CD8-positive, alpha-beta memory T cell (primary cell): ENCODE data around the gene DYSF. TPM values are rescaled to one million over a fixed set of nuclear protein-coding genes. Genes with fewer than 3 reads are reported as not detected.
A peak's percentile ranks its signal among the peaks of the same experiment; 100 is the strongest.

Experiments
- CTCF ChIA-PET: fragments of 350-600 bp; sonication (Branson Sonifier 250); formaldehyde crosslinking; loops from one replicate; lab custom pipeline; 2021; ENCODE audit warnings: antibody characterized with exemption; lab: Charles Lee
- POLR2A ChIA-PET: fragments of 350-600 bp; sonication (Branson Sonifier 250); formaldehyde crosslinking; loops from one replicate; lab custom pipeline; 2021; ENCODE audit warnings: antibody characterized with exemption; lab: Charles Lee
- DNase-seq, 5 donors: peaks; one replicate each; pipeline versions ENCODE4 v3.0.0 to v3.0.0-alpha.2; 2020 to 2022; ENCODE audit warnings: mixed read lengths in 1 of 5
- H3K27ac ChIP-seq: one replicate; pipeline ENCODE4 v1.7.0; 2013; ENCODE audit warnings: low read depth, mild to moderate bottlenecking, low read length, moderate library complexity
- H3K27me3 ChIP-seq: 2 replicates; pipeline ENCODE4 v1.7.0; 2013; ENCODE audit warnings: low read length, mild to moderate bottlenecking; ENCODE audit not compliant: insufficient read depth, poor library complexity, severe bottlenecking
- H3K36me3 ChIP-seq: 2 replicates; pipeline ENCODE4 v1.7.0; 2013; ENCODE audit warnings: mild to moderate bottlenecking, low read length, moderate library complexity; ENCODE audit not compliant: insufficient read depth
- H3K4me1 ChIP-seq: 2 replicates; pipeline ENCODE4 v1.7.0; 2013; ENCODE audit warnings: mild to moderate bottlenecking, low read length, moderate library complexity; ENCODE audit not compliant: insufficient read depth
- H3K4me3 ChIP-seq: 2 replicates; pipeline ENCODE4 v1.7.0; 2013; ENCODE audit warnings: mild to moderate bottlenecking, low read length
- H3K9me3 ChIP-seq: 2 replicates; pipeline ENCODE4 v1.7.0; 2013; ENCODE audit warnings: mild to moderate bottlenecking, low read length
- H3K27ac Mint-ChIP-seq, 8 donors: one replicate each; pipeline ENCODE4 v1.8.0; 2020 to 2021; ENCODE audit warnings: mixed read lengths in 8 of 8, mild to moderate bottlenecking in 6 of 8, inconsistent platforms in 3 of 8, moderate library complexity in 3 of 8
- H3K27me3 Mint-ChIP-seq, 2 donors: one replicate each; pipeline ENCODE4 v1.8.0; 2020 to 2021; ENCODE audit warnings: mixed read lengths in 2 of 2, mild to moderate bottlenecking in 1 of 2, moderate library complexity in 1 of 2
- H3K36me3 Mint-ChIP-seq, 3 donors: one replicate each; pipeline ENCODE4 v1.8.0; 2020 to 2021; ENCODE audit warnings: mixed read lengths in 3 of 3, inconsistent platforms in 1 of 3, mild to moderate bottlenecking in 1 of 3
- H3K4me1 Mint-ChIP-seq, 3 donors: one replicate each; pipeline ENCODE4 v1.8.0; 2020 to 2021; ENCODE audit warnings: mixed read lengths in 3 of 3, inconsistent platforms in 1 of 3, mild to moderate bottlenecking in 1 of 3
- H3K4me3 Mint-ChIP-seq, 7 donors: one replicate each; pipeline ENCODE4 v1.8.0; 2020 to 2021; ENCODE audit warnings: mixed read lengths in 7 of 7, mild to moderate bottlenecking in 6 of 7, moderate library complexity in 4 of 7, inconsistent platforms in 2 of 7
- H3K9me3 Mint-ChIP-seq, 5 donors: one replicate each; pipeline ENCODE4 v1.8.0; 2020 to 2022; ENCODE audit warnings: mixed read lengths in 5 of 5, mild to moderate bottlenecking in 3 of 5, moderate library complexity in 2 of 5, inconsistent platforms in 1 of 5
- polyA plus RNA-seq: library from polyadenylated mRNA; unstranded; fragments of 300-500 nt; fragmentation: Illumina TruSeq; gene quantifications from one replicate; pipeline ENCODE4 v1.2.3, GENCODE V29; 2021
- total RNA-seq, 2 experiments: library from RNA; stranded (reverse); gene quantifications; one replicate each; pipeline ENCODE4 v1.2.3, GENCODE V29; 2021

The DYSF gene
- total and polyA plus RNA-seq, 3 experiments from 2014 or later, result 3.6 to 4.8 (median 3.9) TPM

GRCh38 chr2:71567625-71568024, 114.3 kb downstream of the DYSF start:
- CTCF ChIA-PET, result no interaction called here
- H3K27me3 Mint-ChIP-seq, result no peaks in the 10 kb centered on the region
- no peaks in the 10 kb centered on the region for H3K4me1 ChIP-seq
- no peak overlapping the region for H3K4me3 Mint-ChIP-seq
- no peak overlapping the region for H3K4me3 ChIP-seq
- no peaks in the 10 kb centered on the region for H3K27me3 ChIP-seq
- no peaks in the 10 kb centered on the region for H3K9me3 ChIP-seq
- no peak overlapping the region for H3K27ac Mint-ChIP-seq
- POLR2A ChIA-PET, result no interaction called here
- H3K27ac ChIP-seq, result no peak overlapping the region
- peaks cover 0 to 9% (median 0%) of the 10 kb centered on the region in 3 donors for H3K36me3 Mint-ChIP-seq
- DNase-seq, result no peak
- H3K36me3 ChIP-seq, result no peaks in the 10 kb centered on the region
- H3K4me1 Mint-ChIP-seq, result no peaks in the 10 kb centered on the region
- no peaks in the 10 kb centered on the region for H3K9me3 Mint-ChIP-seq

GRCh38 chr2:71568103-71568502, 114.7 kb downstream of the DYSF start:
- DNase-seq, result no peak
- ChIA-PET CTCF (no interaction called here), POLR2A (no interaction called here)
- no peak overlapping the region for H3K4me3 ChIP-seq
- Mint-ChIP-seq H3K36me3 (peaks cover 0 to 9% (median 0%) of the 10 kb centered on the region in 3 donors), H3K4me1 (no peaks in the 10 kb centered on the region), H3K9me3 (no peaks in the 10 kb centered on the region), H3K27me3 (no peaks in the 10 kb centered on the region), H3K27ac (no peak overlapping the region), H3K4me3 (no peak overlapping the region)
- no peak overlapping the region for H3K27ac ChIP-seq
- H3K9me3 ChIP-seq, result no peaks in the 10 kb centered on the region
- no peaks in the 10 kb centered on the region for H3K36me3 ChIP-seq
- no peaks in the 10 kb centered on the region for H3K27me3 ChIP-seq
- H3K4me1 ChIP-seq, result no peaks in the 10 kb centered on the region

- ChIA-PET POLR2A (no interaction called here), CTCF (no interaction called here)
- Mint-ChIP-seq H3K36me3 (peaks cover 0 to 9% (median 0%) of the 10 kb centered on the region in 3 donors), H3K4me3 (no peak overlapping the region), H3K27me3 (peaks cover under 1 to 3% of the 10 kb centered on the region in 2 donors), H3K9me3 (no peaks in the 10 kb centered on the region), H3K4me1 (no peaks in the 10 kb centered on the region), H3K27ac (no peak overlapping the region)
- no peaks in the 10 kb centered on the region for H3K9me3 ChIP-seq
- H3K4me3 ChIP-seq, result no peak overlapping the region
- no peaks in the 10 kb centered on the region for H3K4me1 ChIP-seq
- no peaks in the 10 kb centered on the region for H3K27me3 ChIP-seq
- H3K27ac ChIP-seq, result no peak overlapping the region
- no peaks in the 10 kb centered on the region for H3K36me3 ChIP-seq
- no peak for DNase-seq
Measured at GRCh38 chr2:71570511-71570910, 117.2 kb downstream of the DYSF start.

- Mint-ChIP-seq H3K27ac (no peak overlapping the region), H3K9me3 (no peaks in the 10 kb centered on the region), H3K36me3 (peaks cover 0 to 9% (median 0%) of the 10 kb centered on the region in 3 donors), H3K27me3 (peaks cover 2 to 3% of the 10 kb centered on the region in 2 donors), H3K4me3 (no peak overlapping the region), H3K4me1 (no peaks in the 10 kb centered on the region)
- ChIA-PET CTCF (no interaction called here), POLR2A (no interaction called here)
- H3K9me3 ChIP-seq, result no peaks in the 10 kb centered on the region
- no peak overlapping the region for H3K4me3 ChIP-seq
- DNase-seq, result no peak
- no peaks in the 10 kb centered on the region for H3K27me3 ChIP-seq
- H3K27ac ChIP-seq, result no peak overlapping the region
- no peaks in the 10 kb centered on the region for H3K4me1 ChIP-seq
- H3K36me3 ChIP-seq, result no peaks in the 10 kb centered on the region
Measured at GRCh38 chr2:71570951-71571460, 117.6 kb downstream of the DYSF start.

- peaks cover 2 to 3% of the 10 kb centered on the region in 2 donors for H3K27me3 Mint-ChIP-seq
- Histone ChIP-seq H3K36me3 (no peaks in the 10 kb centered on the region), H3K4me3 (no peak overlapping the region), H3K9me3 (no peaks in the 10 kb centered on the region), H3K27me3 (no peaks in the 10 kb centered on the region), H3K4me1 (no peaks in the 10 kb centered on the region), H3K27ac (no peak overlapping the region)
- H3K4me1 Mint-ChIP-seq, result no peaks in the 10 kb centered on the region
- no peaks in the 10 kb centered on the region for H3K9me3 Mint-ChIP-seq
- peaks cover 0 to 9% (median 0%) of the 10 kb centered on the region in 3 donors for H3K36me3 Mint-ChIP-seq
- CTCF ChIA-PET, result no interaction called here
- H3K27ac Mint-ChIP-seq, result no peak overlapping the region
- no peak for DNase-seq
- POLR2A ChIA-PET, result no interaction called here
- no peak overlapping the region for H3K4me3 Mint-ChIP-seq
Measured at GRCh38 chr2:71571945-71572344, 118.6 kb downstream of the DYSF start.

- peaks cover 3 to 4% of the 10 kb centered on the region in 2 donors for H3K27me3 Mint-ChIP-seq
- ChIA-PET CTCF (no interaction called here), POLR2A (no interaction called here)
- Histone ChIP-seq H3K27ac (no peak overlapping the region), H3K4me3 (no peak overlapping the region), H3K9me3 (no peaks in the 10 kb centered on the region), H3K27me3 (no peaks in the 10 kb centered on the region), H3K36me3 (no peaks in the 10 kb centered on the region), H3K4me1 (no peaks in the 10 kb centered on the region)
- no peak overlapping the region for H3K27ac Mint-ChIP-seq
- H3K4me1 Mint-ChIP-seq, result no peaks in the 10 kb centered on the region
- no peak for DNase-seq
- H3K4me3 Mint-ChIP-seq, result no peak overlapping the region
- no peaks in the 10 kb centered on the region for H3K9me3 Mint-ChIP-seq
- peaks cover 0 to 1% (median 0%) of the 10 kb centered on the region in 3 donors for H3K36me3 Mint-ChIP-seq
Measured at GRCh38 chr2:71575966-71576365, 122.6 kb downstream of the DYSF start.

GRCh38 chr2:71576541-71576940, 123.2 kb downstream of the DYSF start:
- Mint-ChIP-seq H3K36me3 (peaks cover 0 to 1% (median 0%) of the 10 kb centered on the region in 3 donors), H3K4me3 (no peak overlapping the region), H3K27me3 (peaks cover 3 to 4% of the 10 kb centered on the region in 2 donors), H3K9me3 (no peaks in the 10 kb centered on the region), H3K4me1 (no peaks in the 10 kb centered on the region), H3K27ac (no peak overlapping the region)
- no peaks in the 10 kb centered on the region for H3K36me3 ChIP-seq
- no peak overlapping the region for H3K27ac ChIP-seq
- no peaks in the 10 kb centered on the region for H3K9me3 ChIP-seq
- CTCF ChIA-PET, result no interaction called here
- no peak for DNase-seq
- H3K4me3 ChIP-seq, result no peak overlapping the region
- POLR2A ChIA-PET, result no interaction called here
- H3K27me3 ChIP-seq, result no peaks in the 10 kb centered on the region
- H3K4me1 ChIP-seq, result no peaks in the 10 kb centered on the region

- no peaks in the 10 kb centered on the region for H3K36me3 ChIP-seq
- Mint-ChIP-seq H3K27ac (peak overlapping the region in 1 of 8 donors; percentile 66), H3K36me3 (peaks cover 0 to 1% (median 0%) of the 10 kb centered on the region in 3 donors), H3K4me1 (no peaks in the 10 kb centered on the region), H3K4me3 (no peak overlapping the region), H3K27me3 (peaks cover 3 to 4% of the 10 kb centered on the region in 2 donors), H3K9me3 (no peaks in the 10 kb centered on the region)
- no peaks in the 10 kb centered on the region for H3K27me3 ChIP-seq
- H3K4me1 ChIP-seq, result no peaks in the 10 kb centered on the region
- no peak overlapping the region for H3K27ac ChIP-seq
- no peaks in the 10 kb centered on the region for H3K9me3 ChIP-seq
- ChIA-PET CTCF (no interaction called here), POLR2A (no interaction called here)
- H3K4me3 ChIP-seq, result no peak overlapping the region
- no peak for DNase-seq
Measured at GRCh38 chr2:71577209-71577608, 123.8 kb downstream of the DYSF start.
